Measurements from ENCODE around the gene SFI1. TPM values are rescaled to one million over a fixed set of nuclear protein-coding genes. Genes with fewer than 3 reads are reported as not detected.
A peak's percentile ranks its signal among the peaks of the same experiment; 100 is the strongest.
"Not testable (repeated sequence)": the region's sequence is repeated elsewhere in the genome, so short reads cannot be mapped to it uniquely, and the experiment has no call there.

The SFI1 gene
- total RNA-seq, 1 experiment from 2014 or later = 61.6 TPM

DNA sequence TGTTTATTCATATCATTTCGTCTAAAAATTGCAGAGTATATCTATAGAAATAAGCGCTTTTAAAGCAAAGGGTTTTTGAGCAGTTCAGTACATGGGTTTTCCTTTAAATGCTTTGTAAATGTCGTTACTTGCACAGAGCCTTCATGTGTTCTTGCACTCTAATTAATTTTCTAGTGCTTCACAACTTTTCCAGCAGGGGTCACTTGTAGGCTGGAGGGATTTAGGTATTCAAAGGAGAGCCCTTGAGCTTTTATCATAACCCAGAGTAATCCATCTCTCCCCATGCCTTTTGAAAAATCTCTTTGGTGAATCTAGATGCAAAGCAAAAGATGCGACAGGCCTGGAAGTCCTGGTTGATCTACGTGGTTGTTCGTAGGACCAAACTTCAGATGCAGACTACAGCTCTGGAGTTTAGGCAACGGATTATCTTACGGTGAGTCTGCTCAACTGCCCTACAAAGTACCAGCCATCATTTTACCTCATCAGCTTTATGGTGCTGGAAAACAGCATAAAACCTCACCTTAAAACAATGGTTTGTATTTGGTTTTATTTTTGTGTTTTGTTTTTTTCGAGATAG lies 60.4 kb downstream of the SFI1 start:
- BruUV-seq (replicated peaks) = no TSS peak
- Histone ChIP-seq H3K9me3 (ENCODE audit: low read depth, low read length, poor library complexity, severe bottlenecking) (no peaks in the 10 kb centered on the region), H3K36me3 (ENCODE audit: insufficient read depth, low read length, poor library complexity, severe bottlenecking) (peaks cover 12% of the 10 kb centered on the region), H3K4me3 (ENCODE audit: low read depth, low read length, poor library complexity, severe bottlenecking) (no peak overlapping the region), H3K27me3 (replicated peaks; ENCODE audit: insufficient read depth, low read depth, low read length, poor library complexity) (no peaks in the 10 kb centered on the region), H3K27ac (ENCODE audit: low read depth, low read length, poor library complexity, severe bottlenecking) (no peak overlapping the region), H3K4me1 (ENCODE audit: insufficient read depth, low read length, poor library complexity, severe bottlenecking) (peaks cover 9% of the 10 kb centered on the region)
- POLR2A ChIA-PET (ENCODE audit: low non-redundant PET) = interaction anchor here (0.5 kb wide), 1 partner anchor 334 kb away, joined by 3 read pairs; no protein-coding TSS in a partner anchor
- intact Hi-C loops (cut with micrococcal nuclease; ENCODE audit: unreplicated experiment) = loop anchor here (2.0 kb wide), 1 partner anchor 76 kb away; no protein-coding TSS in a partner anchor
- peak; percentile 56 for DNase-seq (ENCODE audit: low spot score)
- TF ChIP-seq, protein P1, sequence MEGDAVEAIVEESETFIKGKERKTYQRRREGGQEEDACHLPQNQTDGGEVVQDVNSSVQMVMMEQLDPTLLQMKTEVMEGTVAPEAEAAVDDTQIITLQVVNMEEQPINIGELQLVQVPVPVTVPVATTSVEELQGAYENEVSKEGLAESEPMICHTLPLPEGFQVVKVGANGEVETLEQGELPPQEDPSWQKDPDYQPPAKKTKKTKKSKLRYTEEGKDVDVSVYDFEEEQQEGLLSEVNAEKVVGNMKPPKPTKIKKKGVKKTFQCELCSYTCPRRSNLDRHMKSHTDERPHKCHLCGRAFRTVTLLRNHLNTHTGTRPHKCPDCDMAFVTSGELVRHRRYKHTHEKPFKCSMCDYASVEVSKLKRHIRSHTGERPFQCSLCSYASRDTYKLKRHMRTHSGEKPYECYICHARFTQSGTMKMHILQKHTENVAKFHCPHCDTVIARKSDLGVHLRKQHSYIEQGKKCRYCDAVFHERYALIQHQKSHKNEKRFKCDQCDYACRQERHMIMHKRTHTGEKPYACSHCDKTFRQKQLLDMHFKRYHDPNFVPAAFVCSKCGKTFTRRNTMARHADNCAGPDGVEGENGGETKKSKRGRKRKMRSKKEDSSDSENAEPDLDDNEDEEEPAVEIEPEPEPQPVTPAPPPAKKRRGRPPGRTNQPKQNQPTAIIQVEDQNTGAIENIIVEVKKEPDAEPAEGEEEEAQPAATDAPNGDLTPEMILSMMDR (conservative IDR thresholded peaks at IDR 0.05; ENCODE audit: low read depth, low read length) = peak; percentile 65
- no peak for TF ChIP-seq EZH2 (IDR thresholded peaks at IDR 0.05; ENCODE audit: borderline replicate concordance, low read depth, low read length, poor library complexity, severe bottlenecking)
- CTCF ChIA-PET = interaction anchor here (0.6 to 1.0 kb wide), 5 partner anchors 14 to 414 kb away, joined by 3 to 6 read pairs (median 6); no protein-coding TSS in a partner anchor

DNA sequence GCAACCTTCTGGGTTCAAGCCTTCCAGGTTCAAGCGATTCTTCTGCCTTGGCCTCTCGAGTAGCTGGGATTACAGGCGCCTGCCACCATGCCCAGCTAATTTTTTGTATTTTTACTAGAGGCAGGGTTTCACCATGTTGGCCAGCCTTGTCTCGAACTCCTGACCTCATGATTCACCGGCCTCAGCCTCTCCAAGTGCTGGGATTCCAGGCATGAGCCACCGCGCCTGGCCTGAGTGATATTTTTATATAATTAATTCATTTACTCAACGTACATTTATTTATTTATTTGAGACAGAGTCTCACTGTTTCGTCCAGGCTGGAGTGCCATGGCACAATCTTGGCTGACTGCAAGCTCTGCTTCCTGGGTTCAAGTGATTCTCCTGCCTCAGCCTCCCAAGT lies 62.2 kb downstream of the SFI1 start:
- BruUV-seq (replicated peaks); H3K27me3 ChIP-seq (replicated peaks; ENCODE audit: insufficient read depth, low read depth, low read length, poor library complexity); H3K27ac ChIP-seq (ENCODE audit: low read depth, low read length, poor library complexity, severe bottlenecking); POLR2A ChIA-PET (ENCODE audit: low non-redundant PET); H3K4me1 ChIP-seq (ENCODE audit: insufficient read depth, low read length, poor library complexity, severe bottlenecking); CTCF ChIA-PET; intact Hi-C loops (cut with micrococcal nuclease; ENCODE audit: unreplicated experiment); H3K4me3 ChIP-seq (ENCODE audit: low read depth, low read length, poor library complexity, severe bottlenecking); H3K9me3 ChIP-seq (ENCODE audit: low read depth, low read length, poor library complexity, severe bottlenecking); DNase-seq (ENCODE audit: low spot score): not testable (repeated sequence)
- H3K36me3 ChIP-seq (ENCODE audit: insufficient read depth, low read length, poor library complexity, severe bottlenecking) = peaks cover 12% of the 10 kb centered on the region

DNA sequence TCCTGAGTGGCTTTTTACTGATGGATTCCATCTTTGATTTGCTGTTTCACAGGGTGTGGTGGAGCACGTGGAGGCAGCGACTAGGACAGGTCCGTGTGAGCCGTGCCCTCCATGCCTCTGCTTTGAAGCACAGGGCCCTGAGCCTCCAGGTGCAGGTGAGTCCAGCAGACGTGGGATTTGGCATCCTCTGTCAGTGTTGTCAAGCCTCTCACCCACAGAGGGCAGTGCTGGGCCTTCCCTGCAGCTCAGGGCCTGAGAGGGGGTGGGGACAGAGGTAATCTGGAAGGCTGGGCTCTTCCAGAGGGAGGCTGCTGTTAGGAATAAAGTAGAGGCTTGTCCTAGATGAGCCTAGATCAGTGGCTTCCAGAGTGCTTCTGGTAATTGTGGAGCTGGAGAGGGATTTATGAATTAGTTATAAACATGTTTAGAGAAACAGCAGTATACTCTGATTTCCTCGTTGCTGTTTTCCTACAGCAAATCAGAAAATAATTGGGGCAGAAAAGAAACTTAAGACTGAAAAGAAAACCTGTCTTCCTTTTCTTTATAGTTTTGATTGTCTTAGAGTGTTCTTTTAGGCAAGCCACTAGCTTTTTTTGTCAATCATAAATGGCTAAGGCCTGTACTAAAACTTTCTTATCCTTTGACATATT lies 65.0 kb downstream of the SFI1 start:
- BruUV-seq (replicated peaks) = no TSS peak
- no peaks in the 10 kb centered on the region for H3K4me1 ChIP-seq (ENCODE audit: insufficient read depth, low read length, poor library complexity, severe bottlenecking)
- H3K4me3 ChIP-seq (ENCODE audit: low read depth, low read length, poor library complexity, severe bottlenecking) = no peak overlapping the region
- ChIA-PET POLR2A (ENCODE audit: low non-redundant PET) (interaction anchor here (0.6 kb wide), 1 partner anchor 62 kb away, joined by 10 read pairs; no protein-coding TSS in a partner anchor), CTCF (interaction anchor here (0.5 kb wide), 1 partner anchor 220 kb away, joined by 7 read pairs; no protein-coding TSS in a partner anchor)
- no peaks in the 10 kb centered on the region for H3K9me3 ChIP-seq (ENCODE audit: low read depth, low read length, poor library complexity, severe bottlenecking)
- DNase-seq (ENCODE audit: low spot score) = peak; percentile 74
- H3K27me3 ChIP-seq (replicated peaks; ENCODE audit: insufficient read depth, low read depth, low read length, poor library complexity) = no peaks in the 10 kb centered on the region
- no peak overlapping the region for H3K27ac ChIP-seq (ENCODE audit: low read depth, low read length, poor library complexity, severe bottlenecking)
- intact Hi-C loops (cut with micrococcal nuclease; ENCODE audit: unreplicated experiment) = no loop called here
- H3K36me3 ChIP-seq (ENCODE audit: insufficient read depth, low read length, poor library complexity, severe bottlenecking) = peaks cover 12% of the 10 kb centered on the region
- TF ChIP-seq, protein P1 (conservative IDR thresholded peaks at IDR 0.05; ENCODE audit: low read depth, low read length) = peak; percentile 73
- TF ChIP-seq EZH2 (IDR thresholded peaks at IDR 0.05; ENCODE audit: borderline replicate concordance, low read depth, low read length, poor library complexity, severe bottlenecking) = no peak
